HG02678 (cell line): Measurements from ENCODE around the gene PDE9A.
"Not testable (repeated sequence)": the region's sequence is repeated elsewhere in the genome, so short reads cannot be mapped to it uniquely, and the experiment has no call there.

Source experiments
- ATAC-seq: cut with Tn5 transposase; IDR thresholded peaks from one replicate; pipeline ENCODE4 v1.9.1; 2021; ENCODE audit warnings: mild to moderate bottlenecking, moderate library complexity; ENCODE audit not compliant: unreplicated experiment

Gene PDE9A

GRCh38 chr21:42653231-42654061, at the start of gene PDE9A:
TSS of gene PDE9A (plus strand) at chr21:42653621. CDS start at chr21:42653815, 194 bp downstream.
- no peak for ATAC-seq

GRCh38 chr21:42607102-42607501, 46.3 kb upstream of the PDE9A start:
- no peak for ATAC-seq

GRCh38 chr21:42607525-42608102, 45.8 kb upstream of the PDE9A start:
- ATAC-seq, result no peak

- ATAC-seq, result no peak
Observed at GRCh38 chr21:42608446-42608845, 45.0 kb upstream of the PDE9A start.

GRCh38 chr21:42609811-42610210, 43.6 kb upstream of the PDE9A start:
- ATAC-seq, result no peak

GRCh38 chr21:42611852-42612251, 41.6 kb upstream of the PDE9A start:
- no peak for ATAC-seq

GRCh38 chr21:42612390-42612789, 41.0 kb upstream of the PDE9A start:
- no peak for ATAC-seq

GRCh38 chr21:42613756-42614155, 39.7 kb upstream of the PDE9A start:
- ATAC-seq, result no peak

GRCh38 chr21:42614396-42614795, 39.0 kb upstream of the PDE9A start:
- no peak for ATAC-seq

GRCh38 chr21:42614811-42615351, 38.5 kb upstream of the PDE9A start:
- no peak for ATAC-seq

- not testable (repeated sequence) for ATAC-seq
Observed at GRCh38 chr21:42615377-42615776, 38.0 kb upstream of the PDE9A start.

GRCh38 chr21:42615924-42616323, 37.5 kb upstream of the PDE9A start:
- no peak for ATAC-seq

- no peak for ATAC-seq
Observed at GRCh38 chr21:42616446-42616845, 37.0 kb upstream of the PDE9A start.

- ATAC-seq, result no peak
Observed at GRCh38 chr21:42616941-42617340, 36.5 kb upstream of the PDE9A start.

- ATAC-seq, result no peak
Observed at GRCh38 chr21:42617486-42617885, 35.9 kb upstream of the PDE9A start.

GRCh38 chr21:42618707-42619102, 34.7 kb upstream of the PDE9A start:
- no peak for ATAC-seq

GRCh38 chr21:42619166-42619565, 34.3 kb upstream of the PDE9A start:
- ATAC-seq, result no peak

GRCh38 chr21:42619841-42620240, 33.6 kb upstream of the PDE9A start:
- ATAC-seq, result no peak

GRCh38 chr21:42621166-42621818, 32.1 kb upstream of the PDE9A start:
- ATAC-seq, result no peak

- ATAC-seq, result no peak
Observed at GRCh38 chr21:42621819-42622177, 31.6 kb upstream of the PDE9A start.

- ATAC-seq, result no peak
Observed at GRCh38 chr21:42622284-42622683, 31.1 kb upstream of the PDE9A start.

- ATAC-seq, result no peak
Observed at GRCh38 chr21:42623694-42624093, 29.7 kb upstream of the PDE9A start.
